Cerebellar nuclear complex (tissue), 1 donor: ENCODE results near the gene TMEM151A.
"Not testable (repeated sequence)": the region's sequence is repeated elsewhere in the genome, so short reads cannot be mapped to it uniquely, and the experiment has no call there.

ENCODE experiments used
- DNase-seq, 2 experiments: peaks; one replicate each; lab custom pipeline; 2025; lab: John Stamatoyannopoulos, UW

Gene TMEM151A

DNA sequence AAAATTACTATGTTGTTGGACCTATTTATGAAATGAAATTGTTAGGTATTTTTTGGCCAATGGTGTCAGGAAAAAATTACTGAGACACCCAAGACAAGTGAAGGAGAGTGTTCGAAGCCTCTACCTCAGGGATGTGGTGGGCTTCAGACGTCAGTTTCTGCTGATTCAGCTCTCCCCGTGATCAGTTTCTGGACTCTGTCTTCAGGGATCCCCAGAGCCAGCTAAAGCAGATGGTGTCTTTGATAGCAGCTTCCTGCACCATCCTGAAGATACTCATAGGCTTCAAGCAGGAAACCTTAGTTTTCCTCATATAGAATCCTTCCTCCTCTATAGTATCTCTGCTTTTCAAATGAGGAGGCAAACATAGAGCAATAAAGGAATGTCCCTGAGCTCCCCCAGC lies 17.8 kb downstream of the TMEM151A start:
- DNase-seq, result no peak

DNA sequence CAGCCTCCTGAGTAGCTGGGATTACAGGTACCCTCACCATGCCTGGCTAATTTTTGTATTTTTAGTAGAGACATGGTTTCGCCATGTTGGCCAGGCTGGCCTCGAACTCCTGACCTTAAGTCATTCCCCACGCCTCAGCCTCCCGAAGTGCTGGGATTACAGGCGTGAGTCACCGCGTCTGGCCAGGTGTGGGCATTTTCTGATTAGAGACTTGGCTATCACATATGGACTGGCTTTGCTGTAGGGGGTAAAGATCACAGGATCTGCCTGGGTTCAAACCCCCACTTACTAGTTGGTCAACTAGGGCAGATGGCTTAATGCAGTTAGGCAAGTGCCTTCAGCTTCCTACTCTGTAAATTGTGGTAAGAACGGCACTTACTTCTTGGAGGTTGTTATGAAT lies 18.6 kb downstream of the TMEM151A start:
- DNase-seq, result no peak

- not testable (repeated sequence) for DNase-seq
Measured at GRCh38 chr11:66310803-66311440, 19.2 kb downstream of the TMEM151A start.

GRCh38 chr11:66311470-66311964 lies 19.8 kb downstream of the TMEM151A start:
- no peak for DNase-seq

- DNase-seq, result peak; percentile 50 to 51
Measured at GRCh38 chr11:66311965-66312548, 20.4 kb downstream of the TMEM151A start.

- DNase-seq, result peak; percentile 50 to 51
Measured at GRCh38 chr11:66312549-66313320, 21.0 kb downstream of the TMEM151A start.

DNA sequence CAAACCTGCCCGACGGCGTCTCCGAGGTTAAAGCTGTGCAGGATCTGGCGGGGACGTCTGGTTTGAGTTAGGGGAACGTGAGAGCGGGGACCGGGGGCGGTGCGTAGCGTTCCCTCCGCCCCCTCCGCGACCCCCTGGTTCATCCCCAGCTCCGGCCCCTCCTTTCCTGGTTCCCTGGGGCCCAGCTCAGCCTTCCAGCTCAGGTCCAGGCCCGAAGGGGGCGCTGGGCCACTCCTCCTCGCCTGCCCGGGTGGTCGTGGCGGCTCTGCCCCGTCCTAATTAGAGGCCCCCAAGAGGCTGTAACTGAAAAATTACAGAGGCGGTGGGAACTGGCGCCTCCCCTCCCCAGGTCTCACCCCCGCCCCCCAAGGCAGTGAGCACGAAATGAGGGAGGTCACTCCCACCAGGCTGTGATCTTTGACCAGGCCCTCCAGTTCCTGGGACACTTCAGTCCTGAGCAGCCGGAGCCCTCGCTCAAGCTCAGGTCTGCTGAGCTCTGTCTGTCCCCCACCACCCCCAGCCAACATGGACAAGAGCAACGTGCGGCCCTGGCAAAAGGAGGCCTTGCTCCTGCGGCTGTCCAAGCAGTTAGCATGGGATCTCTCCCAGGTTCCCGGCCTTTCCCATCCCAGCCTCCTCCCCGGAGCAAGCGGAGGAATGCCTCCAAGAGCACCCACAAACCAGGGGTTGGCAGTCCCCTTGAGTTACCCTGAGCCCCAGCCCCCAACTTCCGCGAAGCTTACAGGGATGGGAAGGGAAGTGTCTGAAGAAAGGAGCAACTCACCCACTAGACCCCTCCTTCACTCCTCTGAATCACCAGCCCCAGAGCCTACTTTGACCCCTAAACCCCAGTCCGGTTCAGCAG lies 21.9 kb downstream of the TMEM151A start:
- no peak for DNase-seq

GRCh38 chr11:66314186-66314501 lies 22.4 kb downstream of the TMEM151A start:
- DNase-seq, result no peak

GRCh38 chr11:66314561-66315497 lies 23.1 kb downstream of the TMEM151A start:
- no peak for DNase-seq

- no peak for DNase-seq
Measured at GRCh38 chr11:66315498-66315885, 23.8 kb downstream of the TMEM151A start.

DNA sequence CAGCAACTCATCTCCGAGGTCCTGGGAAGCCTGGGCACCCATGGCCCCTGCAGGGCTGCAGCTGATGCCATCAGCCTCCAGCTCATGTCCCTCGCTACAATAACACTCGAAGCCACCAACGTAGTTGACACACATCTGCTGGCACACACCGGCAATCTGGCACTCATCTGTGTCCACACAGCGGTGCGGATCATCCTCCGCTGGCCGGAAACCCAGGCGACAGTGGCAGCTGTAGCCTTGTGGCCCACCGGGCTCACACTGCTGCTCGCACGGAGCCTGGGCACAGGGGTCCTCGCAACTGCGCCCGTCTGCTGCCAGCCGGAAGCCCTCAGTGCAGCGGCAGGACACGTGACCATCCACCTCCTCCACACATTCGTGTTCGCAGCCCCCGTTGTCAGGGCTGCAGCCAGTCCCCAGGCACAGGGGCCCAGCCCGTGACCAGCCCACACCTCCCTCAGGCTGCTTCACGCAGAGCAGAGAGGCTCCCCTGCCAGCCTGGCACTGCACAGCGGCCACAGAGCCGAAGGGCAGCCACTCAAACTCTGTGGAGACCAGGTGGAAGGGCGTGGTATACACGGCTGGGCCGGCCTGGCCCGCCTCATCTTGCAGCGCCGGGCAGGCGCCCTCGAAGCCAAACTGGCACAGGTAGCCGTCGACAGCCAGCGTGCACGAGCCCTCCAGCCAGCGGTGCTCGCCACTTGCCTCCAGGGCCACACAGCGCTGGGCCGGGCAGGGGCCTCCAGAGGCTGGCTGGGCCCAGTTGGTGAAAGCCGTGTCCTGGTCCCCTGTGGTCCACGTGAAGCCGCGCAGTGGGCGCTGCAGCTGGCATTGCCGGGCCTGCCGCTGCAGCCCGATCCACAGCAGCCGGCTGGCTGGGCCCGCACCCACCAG lies 24.5 kb downstream of the TMEM151A start:
- DNase-seq, result no peak

GRCh38 chr11:66316849-66317251 lies 25.2 kb downstream of the TMEM151A start, which contains the start of gene CD248:
Gene CD248, minus strand, starts transcription at chr11:66317044. Its CDS starts 17 bp downstream, at chr11:66317027.
- no peak for DNase-seq

GRCh38 chr11:66317322-66317722 lies 25.6 kb downstream of the TMEM151A start:
- no peak for DNase-seq

- no peak for DNase-seq
Measured at GRCh38 chr11:66317723-66318599, 26.3 kb downstream of the TMEM151A start.

GRCh38 chr11:66318600-66318970 lies 26.9 kb downstream of the TMEM151A start:
- DNase-seq, result no peak

- DNase-seq, result not testable (repeated sequence)
Measured at GRCh38 chr11:66320289-66320688, 28.6 kb downstream of the TMEM151A start.

DNA sequence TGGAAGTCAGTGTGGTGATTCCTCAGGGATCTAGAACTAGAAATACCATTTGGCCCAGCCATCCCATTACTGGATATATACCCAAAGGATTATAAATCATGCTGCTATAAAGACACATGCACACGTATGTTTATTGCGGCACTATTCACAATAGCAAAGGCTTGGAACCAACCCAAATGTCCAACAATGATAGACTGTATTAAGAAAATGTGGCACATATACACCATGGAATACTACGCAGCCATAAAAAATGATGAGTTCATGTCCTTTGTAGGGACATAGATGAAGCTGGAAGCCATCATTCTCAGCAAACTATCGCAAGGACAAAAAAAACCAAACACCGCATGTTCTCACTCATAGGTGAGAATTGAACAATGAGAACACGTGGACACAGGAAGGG lies 29.1 kb downstream of the TMEM151A start:
- not testable (repeated sequence) for DNase-seq

GRCh38 chr11:66321606-66322005 lies 29.9 kb downstream of the TMEM151A start:
- no peak for DNase-seq
